ENCODE results near the gene OR2T11.
"Not testable (repeated sequence)": the region's sequence is repeated elsewhere in the genome, so short reads cannot be mapped to it uniquely, and the experiment has no call there.

The OR2T11 gene, protein sequence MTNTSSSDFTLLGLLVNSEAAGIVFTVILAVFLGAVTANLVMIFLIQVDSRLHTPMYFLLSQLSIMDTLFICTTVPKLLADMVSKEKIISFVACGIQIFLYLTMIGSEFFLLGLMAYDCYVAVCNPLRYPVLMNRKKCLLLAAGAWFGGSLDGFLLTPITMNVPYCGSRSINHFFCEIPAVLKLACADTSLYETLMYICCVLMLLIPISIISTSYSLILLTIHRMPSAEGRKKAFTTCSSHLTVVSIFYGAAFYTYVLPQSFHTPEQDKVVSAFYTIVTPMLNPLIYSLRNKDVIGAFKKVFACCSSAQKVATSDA
- 0 reads per million in 4 experiments for total RNA-seq

DNA sequence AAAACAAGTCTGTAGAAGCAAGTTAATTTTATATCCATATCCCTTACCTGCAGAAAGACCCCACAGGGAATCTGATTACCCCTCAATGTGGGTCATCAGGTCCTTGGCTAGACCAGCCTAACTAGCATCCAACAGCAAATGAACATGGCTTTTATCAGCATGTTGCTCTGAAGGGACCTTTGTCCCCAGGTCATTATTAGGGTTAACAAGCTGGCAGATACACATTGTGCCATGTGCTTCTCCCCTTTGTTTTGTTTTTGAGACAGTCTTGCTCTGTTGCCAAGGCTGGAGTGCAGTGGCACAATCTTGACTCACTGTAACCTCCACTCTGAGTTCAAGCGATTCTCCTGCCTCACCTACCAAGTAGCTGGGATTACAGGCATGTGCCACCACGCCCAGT, at the start of gene OR2T11:
Gene OR2T11, minus strand, starts transcription at position 101 of the 400 bp plus-strand sequence. CDS start 7,963 bp downstream, outside the sequence.
- DNase-seq, result not testable (repeated sequence)

- DNase-seq, result no peak
Measured at GRCh38 chr1:248681651-248682050, 46.8 kb upstream of the OR2T11 start.

GRCh38 chr1:248670003-248670402, 35.1 kb upstream of the OR2T11 start:
- DNase-seq, result no peak

DNA sequence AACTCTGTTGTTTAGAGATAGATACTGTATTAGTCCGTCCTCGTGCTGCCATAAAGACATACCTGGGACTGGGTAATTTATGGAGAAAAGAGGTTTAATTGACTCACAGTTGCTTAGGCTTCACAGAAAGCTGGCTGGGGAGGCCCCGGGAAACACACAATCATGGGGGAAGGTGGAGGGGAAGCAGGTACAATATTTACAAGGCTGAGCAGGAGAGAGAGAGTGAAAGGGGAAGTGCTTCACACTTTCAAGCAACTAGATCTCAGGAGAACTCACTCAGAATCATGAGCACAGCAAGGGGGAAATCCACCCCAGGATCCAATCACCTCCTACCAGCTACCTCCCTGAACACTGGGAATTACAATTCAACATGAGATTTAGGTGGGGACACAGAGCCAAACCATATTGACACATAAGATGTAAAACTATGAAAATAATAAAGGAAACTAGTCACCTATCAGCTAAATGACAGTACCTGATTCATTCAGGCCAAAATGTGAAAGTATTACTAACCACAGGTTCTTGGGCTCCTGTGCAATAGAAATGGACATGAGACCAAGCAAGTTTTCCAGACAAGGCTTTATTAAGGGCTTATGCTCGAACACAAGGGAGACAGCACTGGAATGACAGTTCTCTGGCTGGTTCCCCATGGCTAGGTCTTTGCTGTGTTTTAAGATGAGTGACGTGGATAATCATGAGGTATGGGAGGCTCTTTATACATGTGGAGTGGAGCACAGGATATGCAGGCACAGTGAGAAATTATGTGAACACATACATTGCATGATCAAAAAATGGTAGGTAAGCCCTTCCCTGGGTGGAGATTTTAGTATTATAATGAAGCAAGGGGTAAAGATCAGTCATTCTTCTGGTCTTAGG, 28.8 kb upstream of the OR2T11 start:
- not testable (repeated sequence) for DNase-seq

DNA sequence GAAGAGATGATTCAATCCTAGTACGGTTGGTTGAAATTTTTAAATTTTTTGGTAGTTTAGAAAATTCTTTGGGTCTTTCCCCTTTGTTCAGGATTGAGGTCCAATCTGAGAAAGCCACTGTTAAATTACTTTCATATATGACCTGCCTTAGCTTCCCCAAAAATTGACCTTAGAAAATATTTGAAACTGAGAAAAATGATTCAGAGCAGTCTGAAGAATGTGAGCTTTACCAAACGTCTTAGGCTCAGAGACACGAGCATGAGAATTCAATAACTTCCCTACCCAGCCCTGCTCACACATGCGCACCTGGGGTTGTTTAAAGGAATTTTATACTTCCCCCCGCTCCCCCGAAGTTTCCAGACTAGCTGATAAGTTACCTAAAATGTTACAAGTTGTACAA, 21.9 kb upstream of the OR2T11 start:
- DNase-seq, result not testable (repeated sequence)

DNA sequence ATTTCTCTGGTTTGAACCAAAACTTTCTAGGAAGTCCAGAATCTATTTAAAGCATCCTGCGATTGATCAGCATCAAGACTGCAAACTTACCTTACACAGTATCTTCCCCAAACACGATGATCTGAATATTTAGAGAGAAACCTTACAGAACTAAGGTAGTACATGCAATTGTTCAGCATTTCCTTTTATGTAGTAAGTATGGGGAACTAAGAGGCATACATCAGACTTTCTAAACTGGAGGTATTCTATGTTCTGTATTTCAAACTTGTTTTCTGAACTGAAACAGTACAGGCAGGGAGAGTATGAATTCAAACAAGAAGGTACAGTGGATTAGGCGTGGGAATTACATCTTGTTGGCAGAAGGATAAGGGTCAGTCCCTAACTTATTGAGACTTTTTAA, 20.5 kb upstream of the OR2T11 start, which contains the start of gene OR2T27:
Gene OR2T27, minus strand, starts transcription at position 175 of the 400 bp plus-strand sequence. CDS start 4,644 bp downstream, outside the sequence.
- DNase-seq, result not testable (repeated sequence)

- DNase-seq, result not testable (repeated sequence)
Measured at GRCh38 chr1:248648770-248649536, 14.1 kb upstream of the OR2T11 start.

DNA sequence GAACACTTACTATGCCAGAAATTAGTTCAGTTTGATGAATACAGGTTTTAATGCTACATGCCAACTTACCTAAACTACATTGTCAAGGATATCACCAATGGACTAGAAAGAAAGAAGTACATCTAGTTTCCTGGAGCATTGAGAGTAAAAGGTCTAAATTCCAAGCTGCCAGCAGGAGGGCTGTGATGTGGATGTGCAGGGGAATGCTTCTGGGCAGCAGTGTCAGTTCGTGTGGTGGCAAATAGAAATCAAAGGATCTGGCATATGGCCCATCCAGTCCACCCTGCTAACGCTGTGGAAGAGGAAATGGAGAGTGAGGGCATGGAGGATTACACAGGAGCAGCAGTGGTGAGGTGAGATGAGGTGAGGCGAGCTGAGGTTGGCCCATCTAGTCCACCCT, 10.3 kb upstream of the OR2T11 start, which contains the start of gene OR2T35:
Gene OR2T35, minus strand, starts transcription at position 101 of the 400 bp plus-strand sequence. CDS start 6,020 bp downstream, outside the sequence.
- DNase-seq, result not testable (repeated sequence)

DNA sequence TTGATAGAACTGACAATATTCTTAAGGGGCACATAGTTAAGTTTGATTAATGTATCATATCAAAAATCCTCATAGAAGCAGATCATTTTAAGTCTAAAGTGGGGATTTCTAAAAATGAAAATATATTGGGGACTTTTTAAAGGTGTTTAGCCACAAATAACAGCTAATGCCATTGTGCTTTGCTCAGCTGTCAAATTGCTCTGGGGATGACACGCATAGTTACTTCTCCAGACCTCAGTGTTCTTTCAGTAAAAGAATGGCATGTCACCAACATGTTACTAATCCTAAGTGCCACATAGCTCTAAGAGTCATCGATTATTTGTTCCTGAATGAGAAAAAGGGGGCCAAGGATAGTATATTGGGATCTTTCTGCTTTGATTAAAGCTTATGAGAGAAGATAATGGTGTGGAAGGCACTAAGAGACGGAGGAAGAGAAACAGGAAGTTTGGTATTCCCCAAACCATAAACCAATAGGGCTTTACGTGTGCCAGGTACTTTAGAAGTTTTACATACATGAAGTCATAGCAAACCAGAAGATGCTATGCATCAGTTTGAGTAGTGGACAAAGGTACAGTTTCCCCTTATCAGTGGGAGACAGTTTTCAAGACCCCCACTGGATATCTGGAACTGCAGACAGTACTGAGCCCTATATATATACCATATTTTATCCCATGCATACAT, 8.2 kb upstream of the OR2T11 start:
- DNase-seq, result not testable (repeated sequence)

DNA sequence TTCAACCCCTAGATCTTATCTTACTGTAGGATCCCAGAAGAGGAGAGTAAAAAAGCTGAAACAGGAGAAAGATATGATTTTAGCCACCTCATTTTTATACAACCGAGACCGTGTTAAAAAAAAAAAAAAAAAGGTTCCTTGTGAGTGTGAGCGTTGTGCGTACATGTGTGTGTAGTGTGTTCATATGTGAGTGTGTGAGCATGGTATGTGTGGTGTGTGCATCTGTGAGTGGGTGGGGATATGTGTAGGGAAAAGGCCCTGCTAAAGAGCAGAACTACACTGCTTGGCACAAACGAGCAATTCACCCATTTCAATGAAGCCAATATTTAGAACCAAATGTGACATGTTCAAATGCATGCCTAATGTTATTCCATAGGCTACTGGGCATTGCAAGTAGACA, 6.7 kb upstream of the OR2T11 start:
- not testable (repeated sequence) for DNase-seq

- not testable (repeated sequence) for DNase-seq
Measured at GRCh38 chr1:248640906-248641305, 6.0 kb upstream of the OR2T11 start.

DNA sequence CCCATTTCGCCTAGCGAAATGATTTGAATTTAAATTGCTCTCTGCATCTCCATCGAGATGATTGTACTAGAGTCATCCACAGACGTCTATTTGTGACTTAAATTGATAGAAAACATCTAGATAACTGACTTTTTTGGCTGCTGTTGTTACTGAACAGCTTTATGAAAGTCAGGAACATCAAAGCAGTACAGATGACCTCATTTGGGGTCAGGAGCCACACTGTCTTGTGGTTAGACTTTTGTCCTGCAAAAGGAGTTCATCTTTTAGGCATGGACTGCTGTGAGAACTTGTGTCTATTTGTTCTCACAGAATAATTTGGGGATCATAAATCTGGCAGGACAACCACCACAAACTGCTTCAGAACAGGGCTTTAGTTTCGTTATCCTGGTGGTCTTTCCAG, 4.8 kb upstream of the OR2T11 start:
- not testable (repeated sequence) for DNase-seq

DNA sequence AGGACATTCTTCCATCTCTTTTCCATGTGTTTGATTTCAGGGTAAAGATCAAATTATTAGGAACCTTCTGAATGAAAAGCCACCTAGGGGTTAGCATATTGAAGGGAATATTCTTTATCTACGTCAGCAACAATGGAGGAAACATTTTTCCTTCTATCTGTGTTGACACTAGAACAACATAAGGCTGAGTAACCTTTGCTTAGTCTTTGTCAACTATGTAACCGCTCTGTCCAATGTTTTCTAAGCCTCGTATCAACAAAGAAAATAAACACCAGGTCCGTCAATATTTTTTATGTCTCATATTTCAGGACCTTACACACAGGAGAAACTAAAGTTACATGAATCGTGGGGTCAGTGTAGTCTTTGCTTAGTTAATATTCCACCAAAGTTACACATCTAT, 1.7 kb upstream of the OR2T11 start:
- DNase-seq, result not testable (repeated sequence)

DNA sequence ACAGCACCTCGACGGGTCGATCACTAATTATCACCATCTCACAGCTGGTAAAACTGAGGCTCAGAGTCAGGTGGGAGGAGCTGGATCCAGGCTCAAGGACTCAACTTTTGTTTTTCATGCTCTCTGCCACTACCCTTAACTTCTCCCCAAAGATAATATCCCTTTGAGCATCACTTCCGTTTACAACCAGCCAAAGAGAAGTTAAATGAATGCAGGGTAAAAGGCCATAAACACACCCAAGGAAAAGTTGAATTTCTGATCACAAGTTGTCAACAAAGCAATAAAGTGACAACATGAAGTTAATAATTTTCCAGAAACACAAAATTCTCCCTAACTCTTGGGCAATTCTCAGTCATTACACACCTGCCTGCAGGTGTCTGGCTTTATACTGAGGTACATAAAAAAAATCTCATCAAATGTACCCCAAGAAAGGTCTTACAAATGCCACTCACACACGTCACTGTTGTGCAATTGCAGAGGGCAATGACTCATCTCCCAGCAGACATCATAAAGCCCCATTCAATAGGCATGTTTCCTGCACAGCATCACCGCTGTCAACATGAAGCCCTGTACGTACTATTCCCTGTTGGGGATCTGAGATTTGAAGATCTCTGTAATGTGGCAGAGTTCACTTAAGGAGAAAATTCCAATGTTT, 3.4 kb downstream of the OR2T11 start:
- DNase-seq, result no peak

DNA sequence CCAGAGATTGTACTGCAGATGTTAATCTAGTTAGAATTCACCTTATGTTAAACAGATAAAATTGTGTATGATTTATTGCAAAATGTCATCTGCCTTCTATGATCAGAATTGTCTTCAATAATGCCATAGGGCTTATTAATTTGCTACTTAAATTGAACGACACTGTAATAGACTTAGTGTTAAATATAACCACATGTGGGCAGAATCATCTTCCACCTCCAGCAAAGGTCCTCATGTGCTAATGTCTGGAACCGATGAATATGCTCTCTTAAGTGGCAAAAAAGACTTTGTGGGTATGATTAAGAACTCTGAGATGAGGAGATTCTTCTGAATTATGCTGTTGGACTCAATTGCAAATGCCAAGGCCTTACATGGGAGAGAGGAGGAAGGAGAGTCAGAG, 4.3 kb downstream of the OR2T11 start:
- DNase-seq, result no peak

DNA sequence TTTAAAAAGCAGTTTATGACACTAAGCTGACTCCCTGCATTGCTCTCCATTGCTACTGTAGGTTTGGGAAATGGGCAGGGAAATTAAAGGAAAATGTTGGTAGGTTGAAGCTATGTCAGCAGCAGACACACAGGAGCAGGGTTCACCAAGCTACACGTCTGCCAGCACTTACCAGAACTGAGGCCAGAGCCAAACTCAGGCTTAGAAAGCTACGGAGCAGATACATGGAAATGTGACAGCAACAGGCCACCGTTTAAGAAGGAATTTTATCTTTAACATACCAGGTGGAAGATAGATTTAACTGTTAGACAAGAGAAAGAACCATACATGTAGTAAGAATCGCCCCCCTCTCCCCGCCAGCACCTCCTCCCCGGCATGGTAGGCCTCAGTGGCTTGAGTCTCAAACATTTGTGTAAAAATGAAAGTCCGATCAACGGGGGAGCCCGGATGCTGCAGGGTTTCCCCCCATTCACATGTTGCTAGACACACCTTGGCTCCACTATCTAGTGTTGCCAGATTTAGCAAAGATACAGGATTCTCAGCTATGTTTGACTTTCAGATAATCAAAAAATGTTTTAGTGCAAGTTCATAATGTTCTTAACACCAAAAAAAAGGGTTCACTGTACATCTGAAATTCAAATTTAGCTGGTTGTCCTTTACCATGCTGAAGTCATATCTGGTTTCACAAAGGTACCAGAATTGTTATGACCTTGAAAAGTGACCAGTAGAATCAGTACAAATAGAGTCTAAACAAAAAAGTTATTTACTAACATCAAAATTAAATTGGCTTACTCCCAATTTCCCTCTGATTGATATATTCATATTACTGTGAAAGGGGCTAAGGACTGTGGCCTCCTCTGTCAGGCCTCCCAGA, 6.7 kb downstream of the OR2T11 start:
- no peak for DNase-seq

DNA sequence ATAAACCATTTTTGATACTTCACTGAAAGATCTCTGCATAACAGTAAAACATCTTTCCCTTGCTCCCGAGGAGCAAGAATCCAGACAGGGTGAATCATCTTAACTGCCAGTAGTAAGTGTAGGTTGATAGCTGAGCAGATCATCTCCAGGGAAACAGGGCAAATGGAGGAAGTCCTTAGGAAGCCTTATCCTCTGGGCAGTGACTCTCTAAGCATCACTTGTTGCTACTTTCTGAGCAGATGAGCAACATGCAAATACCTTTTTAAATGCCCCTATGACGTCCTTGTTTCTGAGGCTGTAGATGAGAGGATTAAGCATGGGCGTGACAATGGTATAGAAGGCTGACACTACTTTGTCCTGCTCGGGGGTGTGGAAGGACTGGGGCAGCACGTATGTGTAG, 8.9 kb downstream of the OR2T11 start:
- DNase-seq, result no peak

DNA sequence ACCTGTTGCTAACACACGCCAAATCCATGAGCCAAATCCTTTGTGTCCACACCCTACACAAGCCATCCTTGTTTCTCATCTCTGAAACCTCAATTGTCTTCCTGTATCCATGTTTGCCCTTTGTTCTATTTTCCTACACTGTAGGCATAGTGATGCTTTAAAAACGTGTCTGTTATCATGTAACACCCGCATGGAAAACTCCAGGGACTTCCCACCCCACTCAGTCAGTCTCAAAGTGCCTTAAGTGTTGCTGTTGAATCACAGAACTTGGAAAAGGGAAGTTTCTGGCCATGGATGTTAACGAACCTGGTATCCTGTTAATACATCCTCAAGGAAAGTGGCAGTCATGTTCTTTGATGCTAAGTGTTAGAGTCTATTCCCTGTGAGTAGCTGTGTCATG, 9.7 kb downstream of the OR2T11 start:
- no peak for DNase-seq

GRCh38 chr1:248622570-248623001, 12.3 kb downstream of the OR2T11 start:
- no peak for DNase-seq

DNA sequence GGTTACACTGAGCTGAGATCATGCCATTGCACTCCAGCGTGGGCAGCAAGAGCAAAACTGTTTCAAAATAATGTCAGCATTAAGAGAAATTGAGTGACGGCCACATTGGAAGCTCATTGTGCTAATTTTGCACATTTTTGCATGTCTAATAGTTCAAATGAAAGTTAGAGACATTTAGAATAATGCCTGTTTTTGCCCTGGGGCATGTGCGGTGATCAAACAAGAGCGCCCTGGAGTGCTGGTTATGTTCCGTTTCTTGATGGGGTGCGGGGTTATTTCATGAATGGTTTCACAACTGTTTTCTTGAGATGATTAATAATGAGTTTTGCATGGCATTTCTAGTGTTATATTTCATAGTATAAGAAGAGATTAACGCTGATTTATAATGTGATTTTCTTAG, 13.1 kb downstream of the OR2T11 start:
- DNase-seq, result no peak

Measured in effector CD8-positive, alpha-beta T cell (primary cell).